Trophoblast cell (in vitro differentiated cells and primary cell): ENCODE data around the gene C2orf81.

Source experiments
- DNase-seq, 2 donors: peaks; one replicate each; pipeline ENCODE4 v3.0.0-alpha.2; 2016
- H2AFZ ChIP-seq: 2 replicates; pipeline ENCODE4 v1.6.1; 2013; ENCODE audit warnings: low read length, moderate library complexity, mild to moderate bottlenecking; ENCODE audit not compliant: insufficient read depth, poor library complexity
- H2AK5ac ChIP-seq: 2 replicates; pipeline ENCODE4 v1.6.1; 2013; ENCODE audit warnings: mild to moderate bottlenecking, low read length
- H2BK120ac ChIP-seq: 2 replicates; pipeline ENCODE4 v1.6.1; 2013; ENCODE audit warnings: low read length, mild to moderate bottlenecking, moderate library complexity; ENCODE audit not compliant: insufficient read depth, poor library complexity
- H2BK12ac ChIP-seq: 2 replicates; pipeline ENCODE4 v1.6.1; 2013; ENCODE audit warnings: mild to moderate bottlenecking, low read length, moderate library complexity
- H2BK5ac ChIP-seq: 2 replicates; pipeline ENCODE4 v1.6.1; 2013; ENCODE audit warnings: low read length, low read depth, moderate library complexity, mild to moderate bottlenecking; ENCODE audit not compliant: poor library complexity
- H3K14ac ChIP-seq: 2 replicates; pipeline ENCODE4 v1.6.1; 2013; ENCODE audit warnings: mild to moderate bottlenecking, low read length
- H3K18ac ChIP-seq: 2 replicates; pipeline ENCODE4 v1.6.1; 2013; ENCODE audit warnings: mild to moderate bottlenecking, low read length
- H3K23ac ChIP-seq: 2 replicates; pipeline ENCODE4 v1.6.1; 2013; ENCODE audit warnings: low read length
- H3K27ac ChIP-seq: 2 replicates; pipeline ENCODE4 v1.5.1; 2013; ENCODE audit warnings: low read depth, mild to moderate bottlenecking, inconsistent platforms, low read length, moderate library complexity
- H3K27me3 ChIP-seq: 2 replicates; pipeline ENCODE4 v1.6.1; 2013; ENCODE audit warnings: inconsistent platforms, mild to moderate bottlenecking, low read length, moderate library complexity; ENCODE audit not compliant: insufficient read depth
- H3K36me3 ChIP-seq, 2 experiments: 1 replicate in 1 of 2; 2 replicates in 1 of 2; pipeline ENCODE4 v1.6.1; 2013; ENCODE audit warnings: low read length in 2 of 2, mild to moderate bottlenecking in 2 of 2, moderate library complexity in 1 of 2; ENCODE audit not compliant: insufficient read depth in 2 of 2, control insufficient read depth in 1 of 2
- H3K4ac ChIP-seq: 2 replicates; pipeline ENCODE4 v1.6.1; 2013; ENCODE audit warnings: low read depth, mild to moderate bottlenecking, low read length, moderate library complexity
- H3K4me1 ChIP-seq, 2 experiments: 1 replicate in 1 of 2; 2 replicates in 1 of 2; pipeline ENCODE4 v1.6.1; 2013; ENCODE audit warnings: low read length in 2 of 2, mild to moderate bottlenecking in 2 of 2, moderate library complexity in 1 of 2; ENCODE audit not compliant: insufficient read depth in 2 of 2, control insufficient read depth in 1 of 2
- H3K4me2 ChIP-seq: 2 replicates; pipeline ENCODE4 v1.6.1; 2013; ENCODE audit warnings: inconsistent platforms, mild to moderate bottlenecking, low read length, moderate library complexity
- H3K4me3 ChIP-seq: 2 replicates; pipeline ENCODE4 v1.5.1; 2013; ENCODE audit warnings: mild to moderate bottlenecking, low read depth, low read length, inconsistent platforms
- H3K79me1 ChIP-seq: one replicate; pipeline ENCODE4 v1.6.1; 2013; ENCODE audit warnings: low read length
- H3K79me2 ChIP-seq: 2 replicates; pipeline ENCODE4 v1.6.1; 2013; ENCODE audit warnings: low read length, mild to moderate bottlenecking; ENCODE audit not compliant: control insufficient read depth, insufficient read depth, poor library complexity
- H3K9ac ChIP-seq: 2 replicates; pipeline ENCODE4 v1.6.1; 2013; ENCODE audit warnings: mild to moderate bottlenecking, low read length
- H3K9me3 ChIP-seq: 2 replicates; pipeline ENCODE4 v1.6.1; 2013; ENCODE audit warnings: low read depth, mild to moderate bottlenecking, control low read depth, inconsistent platforms, low read length; ENCODE audit not compliant: insufficient read depth
- H4K12ac ChIP-seq: 2 replicates; pipeline ENCODE4 v1.6.1; 2013; ENCODE audit warnings: low read depth, mild to moderate bottlenecking, low read length, moderate library complexity
- H4K8ac ChIP-seq: 2 replicates; pipeline ENCODE4 v1.6.1; 2013; ENCODE audit warnings: low read depth, mild to moderate bottlenecking, low read length, moderate library complexity
- H4K91ac ChIP-seq: one replicate; pipeline ENCODE4 v1.6.1; 2013; ENCODE audit warnings: low read depth, mild to moderate bottlenecking, low read length, moderate library complexity
- WGBS: extraction: QIAGEN DNeasy Blood & Tissue Kit; methylation state at CpG from one replicate; pipeline ENCODE4 v1.1.7; 2013; ENCODE audit warnings: missing lambda C conversion rate; ENCODE audit not compliant: insufficient read length, insufficient coverage; ENCODE audit errors: extremely low coverage; 5-methylcytosine and 5-hydroxymethylcytosine counted together

C2orf81 gene

DNA sequence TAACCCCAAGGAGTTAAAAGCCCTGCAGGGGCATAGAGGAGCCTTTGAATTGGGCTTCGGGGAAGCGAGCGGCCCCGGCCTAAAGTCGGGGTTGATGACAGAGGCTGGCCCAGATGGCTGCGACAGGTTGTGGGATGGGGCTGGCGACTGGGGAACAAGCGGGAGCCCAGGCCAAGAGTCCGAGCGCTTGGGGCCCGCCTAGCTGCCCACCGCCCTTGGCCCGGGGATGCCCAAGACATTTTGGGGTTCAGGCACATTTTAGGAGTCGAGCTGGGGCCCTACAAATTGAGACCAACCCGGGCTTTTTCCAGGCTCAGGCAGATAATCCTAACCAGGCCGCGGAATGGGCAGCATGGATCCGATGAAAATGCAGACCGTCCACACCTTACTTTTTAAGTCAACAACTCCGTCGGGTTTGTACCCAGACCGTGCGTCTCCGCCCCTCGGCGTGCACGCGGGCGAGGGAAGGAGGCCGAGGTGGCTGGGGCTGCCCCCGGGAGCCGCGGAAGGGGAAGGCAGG, 19.8 kb upstream of the C2orf81 start:
- peak overlapping the region; percentile 64 for H3K18ac ChIP-seq
- H3K4me2 ChIP-seq, result peak overlapping the region; percentile 78
- H3K9me3 ChIP-seq, result no peaks in the 10 kb centered on the region
- peak overlapping the region; percentile 50 for H3K4ac ChIP-seq
- peaks cover 14 to 17% of the 10 kb centered on the region in 2 experiments for H3K4me1 ChIP-seq
- H2AK5ac ChIP-seq, result peak overlapping the region; percentile 67
- H3K36me3 ChIP-seq, result peaks cover 11 to 14% of the 10 kb centered on the region in 2 experiments
- H2AFZ ChIP-seq, result peak overlapping the region; percentile 87
- no peak for DNase-seq
- H3K9ac ChIP-seq, result peak overlapping the region; percentile 81
- no peak overlapping the region for H2BK12ac ChIP-seq
- peaks cover 36% of the 10 kb centered on the region for H3K79me2 ChIP-seq
- H4K12ac ChIP-seq, result peak overlapping the region; percentile 85
- peak overlapping the region; percentile 84 for H3K4me3 ChIP-seq
- H3K79me1 ChIP-seq, result peaks cover 26% of the 10 kb centered on the region
- H3K27ac ChIP-seq, result peak overlapping the region; percentile 94
- peak overlapping the region; percentile 45 for H2BK120ac ChIP-seq
- peak overlapping the region; percentile 79 for H3K14ac ChIP-seq
- no peaks in the 10 kb centered on the region for H3K27me3 ChIP-seq
- peak overlapping the region; percentile 86 for H2BK5ac ChIP-seq
- no peak overlapping the region for H3K23ac ChIP-seq
- peak overlapping the region; percentile 80 for H4K91ac ChIP-seq
- no CpG with 5 or more reads among the region's 33 CpGs for WGBS
- peak overlapping the region; percentile 78 for H4K8ac ChIP-seq

DNA sequence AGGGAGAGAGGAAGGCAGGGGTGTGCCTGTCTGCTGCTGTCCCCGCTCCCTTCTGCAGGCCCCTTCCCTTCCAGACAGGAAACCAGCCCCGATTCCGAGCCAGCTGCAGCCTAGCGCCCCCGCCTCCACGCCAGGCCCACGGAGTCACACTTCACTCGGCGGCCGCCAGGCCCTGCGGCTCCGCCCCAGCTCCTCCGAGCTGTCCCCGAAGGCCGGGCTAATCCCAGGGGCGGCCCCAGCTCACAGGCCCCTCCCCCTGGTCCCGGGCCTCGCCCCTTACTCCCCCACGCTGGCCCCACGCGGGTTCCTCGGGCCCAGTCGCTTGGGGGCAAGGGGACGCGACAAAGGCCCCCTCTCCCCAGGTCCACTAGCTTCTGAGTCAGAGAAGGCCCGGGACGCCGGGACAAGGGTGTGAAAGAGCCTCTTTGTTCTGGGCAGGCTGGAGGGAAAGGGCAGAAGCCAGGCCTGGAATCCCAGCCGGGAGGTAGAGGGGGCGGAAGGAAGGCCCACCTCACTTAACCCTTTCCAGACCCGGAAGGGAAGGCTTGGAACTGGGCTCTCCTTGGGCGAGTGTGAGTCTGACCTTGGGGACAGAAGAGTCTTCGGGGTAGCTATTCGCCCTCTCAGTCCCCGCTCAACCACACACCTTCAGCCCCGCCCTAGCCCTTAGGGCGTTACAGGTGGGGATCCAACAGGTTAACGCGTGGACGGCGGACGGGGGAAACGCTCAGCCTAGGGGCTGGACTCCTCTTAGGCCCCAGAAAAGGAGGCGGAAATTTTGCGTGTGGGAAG, 19.2 kb upstream of the C2orf81 start:
- H3K79me2 ChIP-seq, result peaks cover 40% of the 10 kb centered on the region
- H2AFZ ChIP-seq, result peak overlapping the region; percentile 48
- WGBS, result no CpG with 5 or more reads among the region's 45 CpGs
- peaks cover 14 to 17% of the 10 kb centered on the region in 2 experiments for H3K4me1 ChIP-seq
- H3K14ac ChIP-seq, result peak overlapping the region; percentile 91
- peak overlapping the region; percentile 94 for H3K27ac ChIP-seq
- peak overlapping the region; percentile 84 for H3K4ac ChIP-seq
- peak overlapping the region; percentile 86 for H4K8ac ChIP-seq
- H3K36me3 ChIP-seq, result peaks cover 18 to 19% of the 10 kb centered on the region in 2 experiments
- peak overlapping the region; percentile 73 for H2BK120ac ChIP-seq
- H3K27me3 ChIP-seq, result no peaks in the 10 kb centered on the region
- peaks cover 26% of the 10 kb centered on the region for H3K79me1 ChIP-seq
- no peaks in the 10 kb centered on the region for H3K9me3 ChIP-seq
- peak overlapping the region; percentile 86 for H2BK5ac ChIP-seq
- H3K4me3 ChIP-seq, result peak overlapping the region; percentile 84
- peak overlapping the region; percentile 83 for H3K18ac ChIP-seq
- DNase-seq, result peak; percentile 64 to 65
- H4K91ac ChIP-seq, result peak overlapping the region; percentile 95
- H3K23ac ChIP-seq, result no peak overlapping the region
- peak overlapping the region; percentile 75 for H4K12ac ChIP-seq
- peak overlapping the region; percentile 78 for H3K4me2 ChIP-seq
- H3K9ac ChIP-seq, result peak overlapping the region; percentile 90
- peak overlapping the region; percentile 82 for H2AK5ac ChIP-seq
- no peak overlapping the region for H2BK12ac ChIP-seq

DNA sequence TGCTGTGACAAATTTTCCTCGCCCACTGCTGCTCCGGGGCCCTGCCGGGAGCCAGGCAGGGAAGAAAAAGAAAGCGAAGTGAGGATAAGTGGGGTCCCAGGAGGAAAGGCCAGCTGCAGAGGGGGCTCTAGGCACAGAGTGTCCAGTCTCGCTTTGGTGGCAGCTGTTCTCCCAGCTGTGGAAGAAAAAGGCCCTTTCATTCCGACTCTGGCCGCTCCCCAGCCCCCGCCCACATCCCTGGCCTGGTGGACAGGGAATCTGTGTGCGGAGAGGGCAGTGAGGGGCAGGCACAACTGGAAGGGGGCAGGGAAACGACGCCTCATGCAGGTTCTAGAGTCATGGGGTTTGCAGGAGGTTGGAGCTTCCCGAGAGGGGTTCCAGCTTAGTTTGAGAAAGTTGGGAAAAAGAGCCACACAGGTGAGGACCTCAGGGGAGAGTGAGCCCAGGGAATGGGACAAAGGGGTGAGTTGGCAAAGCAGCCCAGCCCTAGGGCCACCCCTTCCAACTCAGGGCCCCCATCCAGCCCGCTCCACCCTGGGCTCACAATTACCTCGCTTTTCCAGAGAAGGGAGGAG, 18.5 kb upstream of the C2orf81 start:
- Histone ChIP-seq H3K14ac (peak overlapping the region; percentile 91), H3K9ac (peak overlapping the region; percentile 90), H3K23ac (no peak overlapping the region), H2AK5ac (peak overlapping the region; percentile 82), H3K18ac (peak overlapping the region; percentile 83), H3K4me2 (peak overlapping the region; percentile 78), H3K27me3 (no peaks in the 10 kb centered on the region), H2BK12ac (peak overlapping the region; percentile 15), H3K4me3 (peak overlapping the region; percentile 72), H4K8ac (peak overlapping the region; percentile 86), H2AFZ (peak overlapping the region; percentile 48), H2BK120ac (peak overlapping the region; percentile 73), H3K27ac (peak overlapping the region; percentile 94), H4K12ac (peak overlapping the region; percentile 75), H2BK5ac (peak overlapping the region; percentile 83), H3K79me2 (peaks cover 40% of the 10 kb centered on the region), H3K9me3 (no peaks in the 10 kb centered on the region), H3K4ac (peak overlapping the region; percentile 84), H3K36me3 (peaks cover 19 to 25% of the 10 kb centered on the region in 2 experiments), H3K79me1 (peaks cover 26% of the 10 kb centered on the region), H3K4me1 (peaks cover 14 to 17% of the 10 kb centered on the region in 2 experiments), H4K91ac (peak overlapping the region; percentile 95)
- no peak for DNase-seq
- no CpG with 5 or more reads among the region's 14 CpGs for WGBS

DNA sequence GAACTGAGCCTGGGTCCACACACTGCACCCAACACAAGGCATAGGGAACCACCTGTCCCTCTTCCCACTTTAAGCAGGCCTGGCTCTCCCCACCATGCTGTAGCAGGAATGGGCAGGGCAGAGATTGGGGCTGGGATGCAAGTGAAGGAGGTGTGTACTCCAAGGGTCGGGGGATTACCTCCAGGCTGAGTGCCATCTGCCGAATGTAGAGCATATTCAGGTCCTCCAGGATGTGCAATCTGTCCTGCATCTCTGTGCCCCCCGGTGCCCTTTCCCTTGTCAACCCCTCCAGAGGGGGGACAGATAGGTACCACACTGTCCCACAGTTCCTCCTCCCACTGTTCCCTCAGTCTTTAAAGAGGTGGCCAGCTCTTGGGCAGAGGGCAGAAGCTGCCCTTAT, 18.0 kb upstream of the C2orf81 start:
- Histone ChIP-seq H4K8ac (no peak overlapping the region), H3K23ac (no peak overlapping the region), H2BK120ac (no peak overlapping the region), H3K27ac (no peak overlapping the region), H3K4me1 (peaks cover 14 to 17% of the 10 kb centered on the region in 2 experiments), H2BK5ac (peak overlapping the region; percentile 83), H3K36me3 (peaks cover 21 to 27% of the 10 kb centered on the region in 2 experiments), H3K79me1 (peaks cover 26% of the 10 kb centered on the region), H3K4me3 (peak overlapping the region; percentile 72), H3K27me3 (no peaks in the 10 kb centered on the region), H3K9ac (peak overlapping the region; percentile 90), H4K12ac (no peak overlapping the region), H2AK5ac (peak overlapping the region; percentile 82), H3K14ac (peak overlapping the region; percentile 91), H4K91ac (peak overlapping the region; percentile 95), H2AFZ (no peak overlapping the region), H3K79me2 (peaks cover 40% of the 10 kb centered on the region), H3K9me3 (no peaks in the 10 kb centered on the region), H3K18ac (no peak overlapping the region), H3K4ac (peak overlapping the region; percentile 84), H3K4me2 (peak overlapping the region; percentile 78), H2BK12ac (no peak overlapping the region)
- no CpG with 5 or more reads among the region's 3 CpGs for WGBS
- DNase-seq, result no peak
